Keratinocyte (primary cell): ENCODE results near the gene CALML3. TPM values are rescaled to one million over a fixed set of nuclear protein-coding genes. Genes with fewer than 3 reads are reported as not detected.
A peak's percentile ranks its signal among the peaks of the same experiment; 100 is the strongest.

Experiments
- DNase-seq: peaks from one replicate; pipeline ENCODE4 v3.0.0-alpha.2; 2011; ENCODE audit warnings: low read depth, missing footprints, low spot score
- FAIRE-seq: peaks from 2 replicates; lab custom pipeline; 2011; peaks lifted over from hg19 to GRCh38; lab: Jason Lieb, UNC
- H2AFZ ChIP-seq: 2 replicates; pipeline ENCODE4 v1.6.0; 2012; ENCODE audit warnings: low read length, control low read depth, inconsistent platforms; ENCODE audit not compliant: control insufficient read depth
- H3K27ac ChIP-seq: 2 replicates; pipeline ENCODE4 v1.5.1; 2011; ENCODE audit warnings: low read length; ENCODE audit not compliant: control insufficient read depth, insufficient read depth
- H3K27me3 ChIP-seq: 3 replicates; pipeline ENCODE4 v1.6.0; 2011; ENCODE audit warnings: low read length; ENCODE audit not compliant: control insufficient read depth, insufficient read depth; ENCODE audit errors: extremely low read depth
- H3K36me3 ChIP-seq, 2 experiments: 2 replicates in 1 of 2; 3 replicates in 1 of 2; pipeline ENCODE4 v1.5.1; 2011; ENCODE audit warnings: low read length in 2 of 2, mild to moderate bottlenecking in 1 of 2; ENCODE audit not compliant: control insufficient read depth in 2 of 2, insufficient read depth in 2 of 2; ENCODE audit errors: extremely low read depth in 1 of 2
- H3K4me1 ChIP-seq: 3 replicates; pipeline ENCODE4 v1.5.1; 2011; ENCODE audit warnings: low read length; ENCODE audit not compliant: control insufficient read depth, insufficient read depth; ENCODE audit errors: extremely low read depth
- H3K4me2 ChIP-seq: 3 replicates; pipeline ENCODE4 v1.6.0; 2011; ENCODE audit warnings: low read depth, low read length; ENCODE audit not compliant: control insufficient read depth, insufficient read depth; ENCODE audit errors: extremely low read depth
- H3K4me3 ChIP-seq, 3 experiments: fragments of 200-600 bp in 1 of 3; sonication (generic) in 1 of 3; 2 replicates in 2 of 3; 3 replicates in 1 of 3; pipeline ENCODE4 v1.5.1; 2011 to 2016; ENCODE audit warnings: low read length in 3 of 3, mild to moderate bottlenecking in 3 of 3, control low read depth in 2 of 3, inconsistent platforms in 1 of 3, low read depth in 1 of 3, mixed read lengths in 1 of 3, mixed run types in 1 of 3, moderate library complexity in 1 of 3; ENCODE audit not compliant: control insufficient read depth in 2 of 3, insufficient read depth in 2 of 3; ENCODE audit errors: extremely low read depth in 1 of 3
- H3K79me2 ChIP-seq: 2 replicates; pipeline ENCODE4 v1.6.0; 2012; ENCODE audit warnings: low read length; ENCODE audit not compliant: control insufficient read depth, insufficient read depth
- H3K9ac ChIP-seq: 3 replicates; pipeline ENCODE4 v1.6.0; 2011; ENCODE audit warnings: low read length; ENCODE audit not compliant: control insufficient read depth, insufficient read depth; ENCODE audit errors: extremely low read depth
- H3K9me1 ChIP-seq: 3 replicates; pipeline ENCODE4 v1.6.0; 2011; ENCODE audit warnings: low read length; ENCODE audit not compliant: control insufficient read depth, insufficient read depth; ENCODE audit errors: extremely low read depth
- H3K9me3 ChIP-seq: 2 replicates; pipeline ENCODE4 v1.5.1; 2012; ENCODE audit warnings: low read depth, low read length; ENCODE audit not compliant: control insufficient read depth
- H4K20me1 ChIP-seq: 3 replicates; pipeline ENCODE4 v1.6.0; 2011; ENCODE audit warnings: low read length; ENCODE audit not compliant: control insufficient read depth, insufficient read depth; ENCODE audit errors: extremely low read depth
- EZH2 ChIP-seq: IDR thresholded peaks from one replicate; pipeline ENCODE4 v1.6.1; 2012; ENCODE audit warnings: inconsistent platforms, mild to moderate bottlenecking, low read length, moderate library complexity
- dilution Hi-C: fragments of 300-500 bp; cut with MboI; formaldehyde crosslinking; loops from one replicate; pipeline ENCODE4 v1.7.0; 2020; ENCODE audit warnings: low sequenced_read_pairs; ENCODE audit not compliant: extremely low pct_ligation_motif_present
- polyA plus RNA-seq, 5 experiments: library from polyadenylated mRNA; depleted of rRNA in 3 of 5; stranded (reverse) in 3 of 5; stranded (forward) in 1 of 5; unstranded in 1 of 5; fragments of >200 nt; gene quantifications; 1 replicate in 1 of 5; 2 replicates in 3 of 5; 3 replicates in 1 of 5; pipeline versions ENCODE4 v1.2.1 to v1.2.3, GENCODE V29; 2011 to 2012; ENCODE audit warnings: missing spikeins in 2 of 5, low read depth in 1 of 5, low replicate concordance in 1 of 5
- TF ChIP-seq, protein P1 (sequence below), 3 experiments: IDR thresholded peaks in 1 of 3; conservative IDR thresholded peaks in 1 of 3; optimal IDR thresholded peaks in 1 of 3; 2 replicates in 2 of 3; 3 replicates in 1 of 3; pipeline versions ENCODE3 to v1.5.1; 2011; ENCODE audit warnings: low read length in 3 of 3, mild to moderate bottlenecking in 3 of 3, moderate library complexity in 2 of 3, control low read depth in 1 of 3, inconsistent platforms in 1 of 3; ENCODE audit not compliant: insufficient read depth in 2 of 3; ENCODE audit errors: extremely low read depth in 1 of 3

Gene CALML3
- polyA plus RNA-seq, 1 donor (not counting 4 experiments of a cell fraction or from before 2014, with no cell fraction given), result 7.6 TPM

DNA sequence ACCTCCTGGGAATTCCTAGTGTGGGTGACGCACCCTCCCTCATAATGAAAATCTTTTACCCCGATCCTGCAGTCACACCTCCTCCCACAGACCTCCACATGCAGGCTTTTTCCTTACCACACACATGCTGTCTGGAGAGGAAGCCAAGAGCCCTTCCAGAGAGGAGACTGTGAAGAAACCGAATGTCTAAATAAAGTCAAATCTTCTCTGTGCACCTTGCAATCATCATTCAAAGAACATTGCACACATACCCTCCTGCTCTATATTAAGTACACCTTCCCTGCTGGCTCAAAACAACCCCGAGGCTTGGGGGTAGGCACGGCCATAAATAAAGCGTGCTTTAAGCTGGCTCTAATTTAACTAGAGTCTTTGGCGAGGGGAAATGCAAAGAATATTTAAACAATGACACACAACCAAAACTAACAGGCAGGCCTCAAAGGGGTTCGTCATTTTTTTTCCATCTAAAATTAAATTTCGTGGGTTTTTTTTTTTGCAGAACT, 34.9 kb downstream of the CALML3 start:
- no peaks in the 10 kb centered on the region for H3K79me2 ChIP-seq
- no peak for DNase-seq
- peak; percentile 26 for FAIRE-seq
- peak overlapping the region; percentile 34 for H3K4me2 ChIP-seq
- H4K20me1 ChIP-seq, result no peaks in the 10 kb centered on the region
- H3K4me3 ChIP-seq, result no peak overlapping the region
- dilution Hi-C loops, result no loop called here
- no peak overlapping the region for H3K27ac ChIP-seq
- H2AFZ ChIP-seq, result no peak overlapping the region
- no peaks in the 10 kb centered on the region for H3K9me3 ChIP-seq
- no peak for TF ChIP-seq EZH2
- TF ChIP-seq, protein P1, sequence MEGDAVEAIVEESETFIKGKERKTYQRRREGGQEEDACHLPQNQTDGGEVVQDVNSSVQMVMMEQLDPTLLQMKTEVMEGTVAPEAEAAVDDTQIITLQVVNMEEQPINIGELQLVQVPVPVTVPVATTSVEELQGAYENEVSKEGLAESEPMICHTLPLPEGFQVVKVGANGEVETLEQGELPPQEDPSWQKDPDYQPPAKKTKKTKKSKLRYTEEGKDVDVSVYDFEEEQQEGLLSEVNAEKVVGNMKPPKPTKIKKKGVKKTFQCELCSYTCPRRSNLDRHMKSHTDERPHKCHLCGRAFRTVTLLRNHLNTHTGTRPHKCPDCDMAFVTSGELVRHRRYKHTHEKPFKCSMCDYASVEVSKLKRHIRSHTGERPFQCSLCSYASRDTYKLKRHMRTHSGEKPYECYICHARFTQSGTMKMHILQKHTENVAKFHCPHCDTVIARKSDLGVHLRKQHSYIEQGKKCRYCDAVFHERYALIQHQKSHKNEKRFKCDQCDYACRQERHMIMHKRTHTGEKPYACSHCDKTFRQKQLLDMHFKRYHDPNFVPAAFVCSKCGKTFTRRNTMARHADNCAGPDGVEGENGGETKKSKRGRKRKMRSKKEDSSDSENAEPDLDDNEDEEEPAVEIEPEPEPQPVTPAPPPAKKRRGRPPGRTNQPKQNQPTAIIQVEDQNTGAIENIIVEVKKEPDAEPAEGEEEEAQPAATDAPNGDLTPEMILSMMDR (optimal IDR thresholded peaks at IDR 0.05 in 1 of 3, IDR thresholded peaks at IDR 0.05 in 1 of 3, conservative IDR thresholded peaks at IDR 0.05 in 1 of 3; ENCODE audit: extremely low read depth in 1 of 3, insufficient read depth in 2 of 3, low read length in 3 of 3), result no peak
- peaks cover 26% of the 10 kb centered on the region for H3K4me1 ChIP-seq
- peaks cover 2% of the 10 kb centered on the region for H3K9me1 ChIP-seq
- H3K36me3 ChIP-seq, result no peaks in the 10 kb centered on the region
- H3K27me3 ChIP-seq, result no peaks in the 10 kb centered on the region
- no peak overlapping the region for H3K9ac ChIP-seq

- FAIRE-seq, result no peak
Observed at GRCh38 chr10:5560142-5560816, 35.5 kb downstream of the CALML3 start.

More at GRCh38 chr10:5560142-5560816, 35.5 kb downstream of the CALML3 start:
- H3K9ac ChIP-seq, result no peak overlapping the region
- peaks cover 4% of the 10 kb centered on the region for H3K9me1 ChIP-seq
- no peak overlapping the region for H3K27ac ChIP-seq
- no peak overlapping the region for H2AFZ ChIP-seq
- H3K4me2 ChIP-seq, result peak overlapping the region; percentile 34
- H3K4me3 ChIP-seq, result no peak overlapping the region
- dilution Hi-C loops, result no loop called here
- no peaks in the 10 kb centered on the region for H3K9me3 ChIP-seq
- no peaks in the 10 kb centered on the region for H3K36me3 ChIP-seq
- no peaks in the 10 kb centered on the region for H4K20me1 ChIP-seq
- H3K4me1 ChIP-seq, result peaks cover 32% of the 10 kb centered on the region
- no peak for DNase-seq
- H3K27me3 ChIP-seq, result no peaks in the 10 kb centered on the region
- TF ChIP-seq, protein P1 (optimal IDR thresholded peaks at IDR 0.05 in 1 of 3, IDR thresholded peaks at IDR 0.05 in 1 of 3, conservative IDR thresholded peaks at IDR 0.05 in 1 of 3; ENCODE audit: extremely low read depth in 1 of 3, insufficient read depth in 2 of 3, low read length in 3 of 3), result no peak
- TF ChIP-seq EZH2, result no peak
- H3K79me2 ChIP-seq, result no peaks in the 10 kb centered on the region
